ENCODE data around the gene ANXA11.

DNA sequence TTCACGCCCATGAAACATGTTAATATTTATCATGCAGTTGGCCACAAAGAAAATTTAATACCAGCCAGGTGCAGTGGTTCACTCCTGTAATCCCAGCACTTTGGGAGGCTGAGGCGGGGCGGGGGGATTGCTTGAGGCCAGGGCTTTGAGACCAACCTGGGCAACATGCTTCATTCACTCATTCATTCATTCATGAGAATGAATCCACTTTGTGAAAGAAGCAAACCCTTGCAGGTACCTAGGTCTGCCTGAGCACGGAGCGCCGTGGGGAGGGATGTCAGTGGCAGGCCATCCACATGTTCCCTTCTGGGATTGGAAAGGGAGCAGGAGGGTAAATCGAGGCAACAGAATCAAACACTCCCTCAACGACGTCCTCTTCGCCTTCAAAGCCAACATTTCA, 4.7 kb downstream of the ANXA11 start:
- TF ChIP-seq, protein P1, sequence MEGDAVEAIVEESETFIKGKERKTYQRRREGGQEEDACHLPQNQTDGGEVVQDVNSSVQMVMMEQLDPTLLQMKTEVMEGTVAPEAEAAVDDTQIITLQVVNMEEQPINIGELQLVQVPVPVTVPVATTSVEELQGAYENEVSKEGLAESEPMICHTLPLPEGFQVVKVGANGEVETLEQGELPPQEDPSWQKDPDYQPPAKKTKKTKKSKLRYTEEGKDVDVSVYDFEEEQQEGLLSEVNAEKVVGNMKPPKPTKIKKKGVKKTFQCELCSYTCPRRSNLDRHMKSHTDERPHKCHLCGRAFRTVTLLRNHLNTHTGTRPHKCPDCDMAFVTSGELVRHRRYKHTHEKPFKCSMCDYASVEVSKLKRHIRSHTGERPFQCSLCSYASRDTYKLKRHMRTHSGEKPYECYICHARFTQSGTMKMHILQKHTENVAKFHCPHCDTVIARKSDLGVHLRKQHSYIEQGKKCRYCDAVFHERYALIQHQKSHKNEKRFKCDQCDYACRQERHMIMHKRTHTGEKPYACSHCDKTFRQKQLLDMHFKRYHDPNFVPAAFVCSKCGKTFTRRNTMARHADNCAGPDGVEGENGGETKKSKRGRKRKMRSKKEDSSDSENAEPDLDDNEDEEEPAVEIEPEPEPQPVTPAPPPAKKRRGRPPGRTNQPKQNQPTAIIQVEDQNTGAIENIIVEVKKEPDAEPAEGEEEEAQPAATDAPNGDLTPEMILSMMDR (conservative IDR thresholded peaks at IDR 0.05; ENCODE audit: low read depth, low read length), result no peak
- TF ChIP-seq EZH2 (IDR thresholded peaks at IDR 0.05; ENCODE audit: low read length, unreplicated experiment), result no peak
- no peak for TF ChIP-seq EZH2phosphoT487 (IDR thresholded peaks at IDR 0.05; ENCODE audit: borderline replicate concordance, low read length)

Measured in PC-3 (cell line).